Osteocyte (in vitro differentiated cells): ENCODE data around the gene SARS2. TPM values are rescaled to one million over a fixed set of nuclear protein-coding genes. Genes with fewer than 3 reads are reported as not detected.
"Not testable (repeated sequence)": the region's sequence is repeated elsewhere in the genome, so short reads cannot be mapped to it uniquely, and the experiment has no call there.

Experiments used
- DNase-seq: peaks from one replicate; pipeline ENCODE4 v3.0.0; 2021; ENCODE audit warnings: mixed read lengths; ENCODE audit not compliant: unreplicated experiment; ENCODE audit errors: extremely low spot score
- H3K27ac Mint-ChIP-seq: one replicate; pipeline ENCODE4 v1.8.0; 2021; ENCODE audit warnings: mild to moderate bottlenecking, mixed read lengths; ENCODE audit not compliant: unreplicated experiment
- H3K27me3 Mint-ChIP-seq: one replicate; pipeline ENCODE4 v1.8.0; 2021; ENCODE audit warnings: mixed read lengths; ENCODE audit not compliant: unreplicated experiment
- H3K36me3 Mint-ChIP-seq: one replicate; pipeline ENCODE4 v1.8.0; 2021; ENCODE audit warnings: mixed read lengths; ENCODE audit not compliant: unreplicated experiment
- H3K4me1 Mint-ChIP-seq: one replicate; pipeline ENCODE4 v1.8.0; 2021; ENCODE audit warnings: mixed read lengths; ENCODE audit not compliant: unreplicated experiment
- H3K4me3 Mint-ChIP-seq: one replicate; pipeline ENCODE4 v1.8.0; 2021; ENCODE audit warnings: mild to moderate bottlenecking, moderate library complexity, mixed read lengths; ENCODE audit not compliant: unreplicated experiment
- H3K9me3 Mint-ChIP-seq: one replicate; pipeline ENCODE4 v1.8.0; 2021; ENCODE audit warnings: mixed read lengths; ENCODE audit not compliant: unreplicated experiment
- CTCF ChIP-seq: fragments of 200-600 bp; sonication (generic); IDR thresholded peaks from 2 replicates; pipeline ENCODE4 v1.5.0; 2021; ENCODE audit warnings: antibody characterized with exemption, mild to moderate bottlenecking, moderate library complexity
- total RNA-seq: library from RNA; stranded (reverse); gene quantifications from 2 replicates; pipeline ENCODE4 v1.2.1, GENCODE V29; 2021

Gene SARS2
- total RNA-seq, 1 donor from 2014 or later, result 26.7 TPM

- Mint-ChIP-seq H3K27me3 (no peaks in the 10 kb centered on the region), H3K27ac (no peak overlapping the region), H3K36me3 (peaks cover 10% of the 10 kb centered on the region), H3K9me3 (no peaks in the 10 kb centered on the region), H3K4me1 (peaks cover 6% of the 10 kb centered on the region), H3K4me3 (no peak overlapping the region)
- TF ChIP-seq CTCF, result no peak
- DNase-seq, result no peak
These were observed 37.7 kb downstream of the SARS2 start for GRCh38 chr19:38892841-38893240.

GRCh38 chr19:38891771-38892170, 38.8 kb downstream of the SARS2 start:
- Mint-ChIP-seq H3K27ac (no peak overlapping the region), H3K36me3 (peaks cover 10% of the 10 kb centered on the region), H3K4me1 (no peaks in the 10 kb centered on the region), H3K9me3 (no peaks in the 10 kb centered on the region), H3K4me3 (no peak overlapping the region), H3K27me3 (no peaks in the 10 kb centered on the region)
- DNase-seq, result no peak
- TF ChIP-seq CTCF, result no peak

- H3K9me3 Mint-ChIP-seq, result no peaks in the 10 kb centered on the region
- no peak for TF ChIP-seq CTCF
- DNase-seq, result no peak
- no peaks in the 10 kb centered on the region for H3K4me1 Mint-ChIP-seq
- no peak overlapping the region for H3K27ac Mint-ChIP-seq
- H3K4me3 Mint-ChIP-seq, result no peak overlapping the region
- H3K27me3 Mint-ChIP-seq, result no peaks in the 10 kb centered on the region
- H3K36me3 Mint-ChIP-seq, result peaks cover 10% of the 10 kb centered on the region
These were observed 39.9 kb downstream of the SARS2 start for GRCh38 chr19:38890686-38891085.

GRCh38 chr19:38889803-38890202, 40.8 kb downstream of the SARS2 start:
- Mint-ChIP-seq H3K4me1 (no peaks in the 10 kb centered on the region), H3K36me3 (peaks cover 10% of the 10 kb centered on the region), H3K4me3 (no peak overlapping the region), H3K9me3 (no peaks in the 10 kb centered on the region), H3K27ac (no peak overlapping the region), H3K27me3 (no peaks in the 10 kb centered on the region)
- DNase-seq, result no peak
- no peak for TF ChIP-seq CTCF

- Mint-ChIP-seq H3K27me3 (no peaks in the 10 kb centered on the region), H3K36me3 (peaks cover 10% of the 10 kb centered on the region), H3K27ac (no peak overlapping the region), H3K9me3 (no peaks in the 10 kb centered on the region), H3K4me3 (no peak overlapping the region), H3K4me1 (no peaks in the 10 kb centered on the region)
- TF ChIP-seq CTCF, result no peak
- DNase-seq, result no peak
These were observed 41.7 kb downstream of the SARS2 start for GRCh38 chr19:38888876-38889275.

GRCh38 chr19:38884691-38885090, 45.9 kb downstream of the SARS2 start:
- not testable (repeated sequence) for H3K27ac Mint-ChIP-seq, H3K4me3 Mint-ChIP-seq, DNase-seq, H3K4me1 Mint-ChIP-seq, H3K9me3 Mint-ChIP-seq, H3K27me3 Mint-ChIP-seq
- H3K36me3 Mint-ChIP-seq, result peaks cover 13% of the 10 kb centered on the region
